Measurements from ENCODE around the gene ATRNL1.

ATRNL1 gene

GRCh38 chr10:115849197-115849596, 756.0 kb downstream of the ATRNL1 start:
- no peak for DNase-seq (ENCODE audit: low read depth in 2 of 2)

GRCh38 chr10:115850666-115851065, 757.5 kb downstream of the ATRNL1 start:
- no peak for DNase-seq (ENCODE audit: low read depth in 2 of 2)

GRCh38 chr10:115851695-115852094, 758.5 kb downstream of the ATRNL1 start:
- no peak for DNase-seq (ENCODE audit: low read depth in 2 of 2)

- no peak for DNase-seq (ENCODE audit: low read depth in 2 of 2)
These were observed 761.7 kb downstream of the ATRNL1 start for GRCh38 chr10:115854740-115855435.

GRCh38 chr10:115856580-115856979, 763.4 kb downstream of the ATRNL1 start:
- DNase-seq (ENCODE audit: low read depth in 2 of 2) = no peak

GRCh38 chr10:115857856-115858255, 764.7 kb downstream of the ATRNL1 start:
- DNase-seq (ENCODE audit: low read depth in 2 of 2) = no peak

- no peak for DNase-seq (ENCODE audit: low read depth in 2 of 2)
These were observed 767.3 kb downstream of the ATRNL1 start for GRCh38 chr10:115860182-115861107.

- DNase-seq (ENCODE audit: low read depth in 2 of 2) = no peak
These were observed 768.3 kb downstream of the ATRNL1 start for GRCh38 chr10:115861455-115861854.

GRCh38 chr10:115861864-115862263, 768.7 kb downstream of the ATRNL1 start:
- no peak for DNase-seq (ENCODE audit: low read depth in 2 of 2)

- DNase-seq (ENCODE audit: low read depth in 2 of 2) = no peak
These were observed 773.0 kb downstream of the ATRNL1 start for GRCh38 chr10:115866174-115866573.

GRCh38 chr10:115866691-115867090, 773.5 kb downstream of the ATRNL1 start:
- no peak for DNase-seq (ENCODE audit: low read depth in 2 of 2)

GRCh38 chr10:115867305-115867704, 774.1 kb downstream of the ATRNL1 start:
- DNase-seq (ENCODE audit: low read depth in 2 of 2) = no peak

GRCh38 chr10:115871855-115872254, 778.7 kb downstream of the ATRNL1 start:
- no peak for DNase-seq (ENCODE audit: low read depth in 2 of 2)

GRCh38 chr10:115875172-115875571, 782.0 kb downstream of the ATRNL1 start:
- DNase-seq (ENCODE audit: low read depth in 2 of 2) = no peak

- no peak for DNase-seq (ENCODE audit: low read depth in 2 of 2)
These were observed 786.4 kb downstream of the ATRNL1 start for GRCh38 chr10:115879372-115880089.

- DNase-seq (ENCODE audit: low read depth in 2 of 2) = no peak
These were observed 788.9 kb downstream of the ATRNL1 start for GRCh38 chr10:115882021-115882420.

GRCh38 chr10:115883372-115883771, 790.2 kb downstream of the ATRNL1 start:
- DNase-seq (ENCODE audit: low read depth in 2 of 2) = no peak

- no peak for DNase-seq (ENCODE audit: low read depth in 2 of 2)
These were observed 791.2 kb downstream of the ATRNL1 start for GRCh38 chr10:115884331-115884730.

GRCh38 chr10:115895166-115895565, 802.0 kb downstream of the ATRNL1 start:
- DNase-seq (ENCODE audit: low read depth in 2 of 2) = no peak

- DNase-seq (ENCODE audit: low read depth in 2 of 2) = no peak
These were observed 805.1 kb downstream of the ATRNL1 start for GRCh38 chr10:115898242-115898641.

- DNase-seq (ENCODE audit: low read depth in 2 of 2) = no peak
These were observed 809.4 kb downstream of the ATRNL1 start for GRCh38 chr10:115902596-115902995.

- DNase-seq (ENCODE audit: low read depth in 2 of 2) = no peak
These were observed 810.0 kb downstream of the ATRNL1 start for GRCh38 chr10:115903207-115903606.

All from stimulated activated CD4-positive, alpha-beta T cell treated with anti-CD3 and anti-CD28 coated beads, Interleukin-4, amount 100 ng/mL, for 48 hours (primary cell).